Urothelium cell line (cell line): ENCODE results near the gene SLC12A2.

ENCODE experiments used
- DNase-seq: peaks from one replicate; pipeline ENCODE4 v3.0.0; 2011; ENCODE audit warnings: low spot score, mixed read lengths
- FAIRE-seq: peaks from 2 replicates; lab custom pipeline; 2011; peaks lifted over from hg19 to GRCh38; lab: Jason Lieb, UNC

The SLC12A2 gene

DNA sequence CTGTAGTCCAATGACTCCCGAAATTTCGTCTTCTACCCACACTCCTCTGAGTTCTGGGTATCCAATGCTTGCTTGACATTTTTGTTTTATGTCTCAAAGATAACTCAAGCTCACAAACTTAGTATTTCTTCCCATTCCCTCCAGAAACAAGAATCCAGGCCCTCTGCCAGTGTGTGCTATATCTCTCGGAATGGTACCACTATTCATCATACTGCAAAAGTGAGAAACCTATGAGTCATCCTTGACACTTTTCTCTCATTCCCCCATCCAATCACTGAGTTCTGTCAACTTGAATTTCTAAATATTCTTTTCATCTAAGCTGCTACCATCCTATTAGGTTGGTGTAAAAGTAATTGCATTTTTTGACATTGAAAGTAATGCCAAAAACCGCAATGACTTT is 9.8 kb downstream of the SLC12A2 start:
- no peak for DNase-seq
- FAIRE-seq, result no peak

DNA sequence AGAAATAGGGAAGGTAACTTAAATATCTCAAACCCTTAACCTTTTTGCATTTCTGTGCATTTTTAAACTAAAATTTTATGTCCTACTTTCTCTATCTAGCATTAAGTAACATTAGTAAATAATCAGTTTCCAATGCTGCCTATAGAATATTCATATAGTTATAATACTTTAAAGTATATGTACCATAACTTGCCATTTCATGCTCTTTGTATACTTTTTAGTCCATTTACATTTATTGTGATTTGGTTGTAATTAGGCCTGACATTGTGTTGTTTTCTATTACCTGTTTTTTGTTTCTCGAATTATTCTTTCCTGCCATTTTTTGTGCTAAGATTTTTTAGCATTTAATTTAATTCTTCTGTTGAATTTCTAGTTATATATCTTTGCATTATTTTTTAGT is 13.7 kb downstream of the SLC12A2 start:
- FAIRE-seq (no peak), DNase-seq (no peak)

DNA sequence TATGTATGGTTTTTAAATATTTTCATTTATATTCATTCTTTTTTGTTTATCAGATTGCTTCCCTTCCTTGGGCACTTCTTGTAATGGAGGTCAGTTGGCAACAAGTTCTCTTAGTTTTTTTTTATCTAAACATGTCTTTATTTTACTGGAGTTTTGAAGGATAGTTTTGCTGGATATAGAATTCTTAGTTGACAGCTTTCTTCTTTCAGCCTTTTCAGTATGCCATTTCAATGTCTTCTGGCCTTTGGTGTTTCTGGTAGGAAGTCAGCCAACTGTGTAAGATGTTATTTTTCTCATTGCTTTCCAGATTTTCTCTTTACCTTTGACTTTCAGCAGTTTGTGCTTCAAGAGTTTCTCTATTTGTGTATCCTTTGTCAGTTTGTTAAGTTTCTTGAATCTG is 14.2 kb downstream of the SLC12A2 start:
- FAIRE-seq, result no peak

DNA sequence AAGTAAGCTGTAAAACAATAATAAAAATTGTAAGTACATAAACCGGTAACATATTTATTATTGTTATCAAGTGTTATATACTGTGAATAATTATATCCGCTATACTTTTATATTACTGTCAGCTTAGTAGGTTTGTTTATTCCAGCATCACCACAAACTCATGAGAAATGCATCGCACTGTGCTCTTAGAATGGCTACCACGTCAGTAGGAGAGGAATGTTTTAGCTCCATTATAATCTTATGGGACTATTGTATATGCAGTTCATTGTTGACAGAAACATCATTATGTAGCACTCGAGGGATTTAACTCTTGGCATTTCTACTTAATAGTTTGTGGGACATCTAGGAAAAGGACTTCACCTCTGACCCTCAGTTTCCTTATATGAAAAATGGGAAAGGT is 16.4 kb downstream of the SLC12A2 start:
- no peak for FAIRE-seq
- DNase-seq, result no peak

More for the DNA sequence above, 14.2 kb downstream of the SLC12A2 start:
- DNase-seq, result no peak

DNA sequence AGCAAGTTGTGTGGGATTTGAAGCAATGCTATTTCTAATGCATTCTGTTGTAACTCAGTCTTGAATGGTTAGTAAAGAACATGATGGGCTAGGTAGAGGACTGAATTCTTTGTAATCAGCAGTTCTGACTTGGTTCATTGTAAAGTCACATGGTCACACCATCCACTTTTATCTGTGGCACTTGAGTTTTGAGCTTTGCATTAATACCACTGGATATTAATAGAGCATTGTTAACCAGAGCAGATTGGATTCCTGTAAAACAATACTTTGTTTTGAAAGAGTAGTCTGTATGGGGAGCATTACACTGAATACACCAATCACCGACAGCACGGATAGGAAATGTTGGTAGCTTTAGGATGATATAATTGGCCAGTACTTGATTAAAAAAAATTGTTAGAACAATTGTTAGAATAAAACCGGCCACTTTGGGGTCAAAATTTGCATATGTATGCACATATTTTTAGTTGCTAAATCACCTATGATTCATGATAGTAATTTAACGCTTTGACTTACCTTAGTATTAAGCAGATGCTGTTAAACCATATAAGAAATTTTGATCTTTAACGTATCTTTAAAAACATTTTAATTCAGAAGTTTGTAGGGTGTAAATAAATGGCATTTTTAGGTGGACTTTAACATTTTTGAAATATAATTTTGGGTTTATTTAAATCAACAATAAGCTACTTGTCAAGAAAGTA is 17.4 kb downstream of the SLC12A2 start:
- no peak for FAIRE-seq
- DNase-seq, result no peak

DNA sequence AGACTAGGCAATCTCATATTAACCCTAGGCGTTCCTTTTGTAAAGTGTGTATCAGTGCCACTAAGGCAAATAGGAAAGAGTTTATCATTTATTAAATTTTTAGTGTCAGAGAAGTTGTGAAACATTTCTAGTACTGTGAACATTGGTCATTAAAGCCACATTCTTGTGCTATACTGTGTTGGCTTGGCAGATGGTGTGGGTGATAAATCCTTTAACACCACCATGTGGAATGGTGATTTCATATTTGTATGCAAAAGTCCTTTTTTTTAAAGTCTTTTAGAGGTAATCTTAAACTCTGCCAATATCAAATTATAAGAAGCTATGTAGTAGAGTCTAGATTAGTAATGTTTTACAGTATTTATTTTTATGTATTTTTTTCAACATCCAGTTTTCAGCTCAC is 18.1 kb downstream of the SLC12A2 start:
- FAIRE-seq, result no peak
- no peak for DNase-seq

DNA sequence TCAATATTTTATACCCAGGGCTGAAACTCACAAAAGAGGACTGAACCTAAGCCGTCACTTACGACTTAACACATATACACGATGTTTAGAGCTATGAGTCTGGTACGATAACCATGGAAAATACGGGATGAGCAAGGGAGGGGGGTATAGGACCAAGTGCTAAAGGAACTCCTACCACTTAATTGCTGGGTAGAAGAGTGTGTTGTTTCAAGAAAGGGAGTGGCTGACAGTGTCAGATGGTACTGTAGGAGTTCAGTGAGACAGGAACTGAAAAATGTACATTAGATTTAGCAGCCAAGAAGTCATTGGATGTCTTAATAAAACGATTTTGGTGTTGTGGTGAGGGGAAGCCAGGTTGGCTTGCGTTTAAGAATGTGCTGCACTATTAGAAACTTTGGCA is 21.6 kb downstream of the SLC12A2 start:
- DNase-seq (no peak), FAIRE-seq (no peak)

DNA sequence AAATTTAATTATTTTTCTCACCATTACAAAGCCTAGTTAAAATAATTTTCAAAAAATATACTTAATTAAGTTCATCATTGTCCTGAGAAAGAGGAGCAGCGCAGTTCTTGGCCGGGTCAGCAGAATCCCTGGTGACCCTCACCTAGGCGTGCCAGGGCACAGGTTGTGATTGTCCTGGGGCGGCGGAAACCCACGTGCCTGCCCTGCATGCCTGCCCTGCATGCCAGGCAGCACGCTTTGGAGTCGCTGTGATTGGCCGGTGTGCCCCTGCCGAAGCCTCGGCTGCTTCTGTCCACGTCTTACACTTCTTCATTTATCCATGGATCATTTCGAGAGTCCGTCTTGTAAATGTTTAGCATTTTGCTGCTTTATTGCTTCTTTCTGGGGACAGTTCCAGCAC is 25.6 kb downstream of the SLC12A2 start:
- DNase-seq (no peak), FAIRE-seq (no peak)

DNA sequence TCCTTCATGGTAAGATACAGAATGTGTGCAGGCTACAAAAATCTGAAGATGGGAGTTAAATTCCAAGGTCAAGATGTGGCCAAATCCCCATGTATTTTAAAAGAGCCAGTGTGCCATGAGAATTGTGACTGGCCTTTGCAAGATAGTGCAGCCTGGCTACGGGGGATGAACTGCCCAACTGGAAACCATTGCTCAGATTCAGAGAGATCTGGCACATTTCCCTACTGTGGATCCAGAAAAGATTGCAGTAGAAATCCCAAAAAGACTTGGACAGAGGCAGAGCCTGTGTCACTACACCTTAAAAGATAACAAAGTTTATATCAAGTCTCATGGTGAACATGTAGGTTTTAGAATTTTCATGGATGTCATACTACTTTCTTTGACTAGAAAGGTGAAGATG is 26.2 kb downstream of the SLC12A2 start:
- no peak for DNase-seq
- FAIRE-seq, result no peak

DNA sequence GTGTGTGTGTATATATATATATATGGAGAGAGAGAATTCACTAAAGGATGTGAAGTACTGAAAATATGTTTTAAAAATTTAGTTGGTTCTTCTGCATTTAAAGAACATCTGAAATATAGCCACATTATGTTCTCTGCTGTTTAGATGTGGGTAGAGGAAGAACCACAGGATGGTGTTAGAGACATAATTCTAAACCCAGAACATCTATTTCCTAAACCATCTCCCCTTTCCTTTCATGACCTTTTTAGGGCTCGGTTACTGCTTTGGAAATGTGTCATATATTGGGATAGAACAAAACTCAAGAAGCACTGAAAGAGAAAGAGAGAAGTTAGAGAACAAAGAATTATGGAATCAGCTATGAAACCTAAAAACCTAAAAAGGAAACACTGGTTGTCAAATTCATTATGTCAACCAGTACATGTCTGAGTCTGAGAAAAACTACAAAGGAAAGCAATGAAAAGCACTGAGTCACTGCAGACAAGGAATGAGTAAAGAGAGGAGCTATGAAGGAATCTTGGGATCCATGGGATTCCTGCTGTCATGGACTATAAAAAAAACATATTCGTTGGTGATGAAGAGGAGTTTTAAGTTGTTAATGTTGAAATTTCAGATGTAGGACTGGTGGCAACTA is 28.4 kb downstream of the SLC12A2 start:
- no peak for FAIRE-seq

DNA sequence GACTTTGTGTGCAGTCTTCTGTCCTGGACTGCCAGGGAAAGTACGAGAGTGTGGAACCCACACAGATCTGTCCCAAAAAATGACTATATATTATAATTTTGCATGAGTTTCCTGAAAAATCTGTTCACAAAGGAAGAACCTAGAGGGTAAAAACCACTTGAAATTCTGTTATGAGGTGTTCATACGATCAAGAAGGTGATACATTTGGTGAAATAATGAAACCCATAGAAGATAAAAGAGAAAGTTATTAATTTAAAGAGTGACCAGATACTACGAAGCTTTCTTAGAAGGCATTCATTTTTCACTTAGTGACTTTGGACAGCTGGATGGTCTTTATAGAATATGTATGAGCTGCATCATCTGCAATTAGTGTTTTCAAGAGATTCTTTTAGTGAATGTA is 32.9 kb downstream of the SLC12A2 start:
- DNase-seq, result no peak
- FAIRE-seq, result no peak

More for the DNA sequence above, 28.4 kb downstream of the SLC12A2 start:
- DNase-seq, result peak; percentile 2

DNA sequence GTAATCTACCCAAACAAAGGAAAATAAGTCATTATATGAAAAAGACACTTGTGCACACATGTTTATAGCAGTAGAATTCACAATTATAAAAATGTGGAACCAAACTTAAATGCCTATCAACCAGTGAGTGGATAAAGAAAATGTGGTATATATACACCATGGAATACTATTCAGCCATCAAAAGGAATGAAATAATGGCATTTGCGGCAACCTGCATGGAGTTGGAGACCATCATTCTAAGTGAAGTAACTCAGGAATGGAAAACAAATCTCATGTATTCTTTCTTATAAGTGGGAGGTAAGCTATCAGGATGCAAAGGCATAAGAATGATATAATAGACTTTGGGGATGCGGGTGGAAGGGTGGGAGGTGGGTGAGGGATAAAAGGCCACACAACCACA is 34.6 kb downstream of the SLC12A2 start:
- FAIRE-seq, result no peak
- no peak for DNase-seq

DNA sequence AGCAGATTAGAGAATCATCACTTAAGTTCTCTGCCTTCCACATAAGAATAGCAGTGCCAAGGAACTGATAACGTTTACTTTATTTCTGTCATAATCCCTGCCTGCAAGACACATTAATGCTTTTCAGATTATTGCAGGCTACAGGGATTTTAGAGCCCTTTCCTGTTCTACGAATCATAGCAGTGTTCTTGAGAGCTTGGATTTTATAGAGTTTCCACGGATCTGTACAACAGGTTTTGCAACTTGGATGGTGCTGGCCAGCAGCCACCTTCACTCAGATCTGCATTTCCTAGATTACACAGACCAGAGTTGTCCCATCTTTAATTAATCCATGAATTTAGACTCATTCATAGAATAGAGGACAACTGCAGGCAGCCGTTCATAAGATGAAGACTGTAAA is 38.1 kb downstream of the SLC12A2 start:
- DNase-seq (no peak), FAIRE-seq (no peak)

DNA sequence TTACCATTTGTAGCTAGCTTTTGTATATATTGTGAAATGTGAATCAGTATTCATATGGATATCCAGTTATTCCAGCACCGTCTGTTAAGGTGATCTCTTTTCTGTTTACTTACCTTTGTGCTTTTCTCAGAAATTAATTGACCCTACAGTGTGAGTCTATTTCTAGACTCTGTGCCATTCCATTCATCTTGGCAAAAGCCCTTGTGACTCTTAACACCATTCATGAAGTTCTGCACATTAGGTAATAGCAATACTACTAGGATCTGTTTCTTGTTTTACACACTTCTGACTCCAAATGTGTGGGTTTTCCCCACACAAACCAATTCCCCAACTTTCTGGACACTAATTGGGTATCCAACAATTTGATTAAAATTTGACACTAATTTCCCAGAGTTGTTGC is 40.4 kb downstream of the SLC12A2 start:
- DNase-seq (no peak), FAIRE-seq (no peak)

DNA sequence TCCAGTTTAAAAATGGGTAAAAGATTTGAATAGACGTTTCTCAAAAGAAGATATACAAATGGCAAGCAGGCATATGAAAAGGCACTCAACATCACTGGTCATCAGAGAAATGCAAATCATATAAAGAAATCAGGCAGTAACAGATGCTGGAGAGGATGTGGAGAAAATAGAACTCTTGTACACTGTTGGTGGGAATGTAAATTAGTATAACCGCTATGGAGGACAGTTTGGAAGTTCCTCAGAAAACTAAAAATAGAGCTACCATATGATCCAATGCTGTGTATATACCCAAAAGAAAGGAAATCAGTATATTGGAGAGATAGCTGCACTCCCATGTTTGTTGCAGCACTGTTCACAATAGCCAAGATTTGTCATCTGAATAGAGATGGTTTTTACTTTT is 42.7 kb downstream of the SLC12A2 start:
- DNase-seq (no peak), FAIRE-seq (no peak)

DNA sequence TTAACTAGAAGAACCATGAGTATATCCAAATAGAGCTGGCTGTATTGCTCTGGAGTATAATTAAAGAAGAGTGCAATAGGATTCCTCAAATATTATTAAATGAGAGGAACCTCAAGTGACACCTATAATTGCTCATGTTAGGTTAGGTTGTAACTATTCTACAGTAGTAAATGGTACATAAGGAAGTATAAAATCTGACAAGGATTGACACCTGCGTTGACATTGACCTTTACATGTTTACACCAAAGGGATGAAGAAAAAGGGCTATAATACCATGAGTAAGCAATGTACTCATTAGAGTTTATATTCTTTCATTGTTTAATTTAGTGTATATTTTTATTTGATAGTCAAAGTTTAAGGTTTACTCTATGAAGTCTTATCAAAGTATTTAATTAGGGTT is 48.9 kb downstream of the SLC12A2 start:
- no peak for DNase-seq
- FAIRE-seq, result no peak

DNA sequence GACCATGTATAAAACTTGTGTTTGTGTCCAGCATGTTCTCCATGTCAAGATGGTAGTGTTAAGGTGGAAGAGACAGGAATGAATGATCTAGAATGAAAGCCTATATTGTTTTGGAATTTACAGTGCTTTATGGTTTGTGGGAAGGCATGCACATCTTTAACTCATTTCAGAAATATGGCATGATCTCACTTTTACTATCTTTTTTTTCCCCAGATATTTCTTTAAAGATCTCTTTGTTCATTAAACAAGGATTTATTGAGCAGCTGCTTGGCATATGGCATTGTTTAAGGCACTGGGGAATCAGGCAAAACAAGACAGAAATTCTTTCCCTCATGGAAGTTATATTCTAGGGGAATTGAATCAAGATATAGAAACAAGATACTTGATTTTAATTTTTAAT is 51.7 kb downstream of the SLC12A2 start:
- DNase-seq, result no peak
- peak; percentile 44 for FAIRE-seq

DNA sequence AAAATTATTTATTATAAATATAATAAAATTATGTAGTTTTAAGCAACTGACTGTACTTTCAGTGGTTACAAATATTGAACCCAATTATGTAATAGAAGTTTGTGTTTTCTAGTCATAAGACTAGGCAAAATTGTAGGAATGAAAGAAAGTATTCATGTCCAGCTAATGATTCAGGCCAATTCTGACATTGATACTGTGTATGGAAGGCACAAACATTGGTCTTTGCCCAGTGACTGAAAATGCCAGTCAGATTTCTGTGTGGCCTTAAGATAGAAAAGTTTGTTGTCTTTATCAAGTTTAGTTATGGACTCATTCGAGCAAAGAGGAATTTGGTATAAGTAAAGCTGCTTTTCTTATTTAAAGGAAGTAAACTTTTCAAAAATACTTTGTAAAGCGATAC is 60.3 kb downstream of the SLC12A2 start:
- FAIRE-seq, result no peak
- DNase-seq, result no peak

DNA sequence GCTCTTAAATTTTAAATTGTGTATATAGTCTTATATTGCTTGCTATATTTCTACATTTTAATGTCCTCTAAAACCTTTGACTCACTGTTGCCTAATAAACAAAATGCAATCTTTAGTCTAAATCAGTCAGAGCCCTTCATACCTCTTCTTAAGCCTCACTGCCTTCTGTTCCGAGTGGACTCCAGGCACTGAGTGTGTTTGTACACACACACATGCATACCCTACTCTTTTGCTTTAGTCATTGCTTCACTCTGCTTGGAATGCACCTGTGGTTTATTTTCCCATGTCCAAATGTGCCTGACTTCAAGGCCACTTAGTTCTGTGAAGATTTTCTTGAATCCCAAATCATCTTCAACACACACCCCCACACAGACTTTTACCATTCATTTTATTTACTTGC is 60.9 kb downstream of the SLC12A2 start:
- no peak for FAIRE-seq
- no peak for DNase-seq

DNA sequence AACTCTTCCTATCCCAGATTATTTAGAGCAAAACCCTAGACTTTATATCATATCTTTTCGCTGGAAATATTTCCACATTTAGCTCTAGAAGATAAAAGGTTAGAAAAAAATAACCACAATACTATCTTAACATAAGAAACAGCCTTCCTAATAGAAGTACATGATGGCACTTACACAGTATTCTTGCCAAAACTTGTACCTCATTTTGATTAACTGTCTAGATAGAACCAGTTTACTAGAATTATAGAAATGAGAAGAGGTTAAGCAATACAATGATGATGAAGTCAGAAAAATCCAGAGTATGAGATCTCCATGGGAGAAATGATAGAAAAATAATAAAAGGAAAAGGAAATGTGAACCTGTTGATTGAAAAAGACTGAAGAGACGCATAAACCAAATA is 63.1 kb downstream of the SLC12A2 start:
- FAIRE-seq (no peak), DNase-seq (no peak)

DNA sequence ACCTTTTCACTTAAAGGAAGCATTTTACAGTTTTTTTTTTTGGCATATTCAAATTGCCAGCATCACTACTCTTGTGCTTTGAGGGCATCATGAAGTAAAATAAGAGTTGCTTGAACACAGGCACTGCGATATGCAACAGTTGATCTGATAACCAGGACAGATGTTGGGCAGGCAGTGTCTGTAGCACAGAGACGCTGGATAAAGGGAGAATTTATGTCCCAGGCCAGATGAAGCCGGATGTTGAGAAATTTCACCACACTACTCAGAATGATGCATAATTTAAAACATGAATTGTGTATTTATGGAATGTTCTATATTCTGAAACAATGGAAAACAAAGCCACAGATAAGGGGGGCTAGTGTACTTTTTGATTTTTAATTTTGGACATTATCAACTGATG is 71.4 kb downstream of the SLC12A2 start:
- FAIRE-seq, result no peak
- DNase-seq, result no peak

DNA sequence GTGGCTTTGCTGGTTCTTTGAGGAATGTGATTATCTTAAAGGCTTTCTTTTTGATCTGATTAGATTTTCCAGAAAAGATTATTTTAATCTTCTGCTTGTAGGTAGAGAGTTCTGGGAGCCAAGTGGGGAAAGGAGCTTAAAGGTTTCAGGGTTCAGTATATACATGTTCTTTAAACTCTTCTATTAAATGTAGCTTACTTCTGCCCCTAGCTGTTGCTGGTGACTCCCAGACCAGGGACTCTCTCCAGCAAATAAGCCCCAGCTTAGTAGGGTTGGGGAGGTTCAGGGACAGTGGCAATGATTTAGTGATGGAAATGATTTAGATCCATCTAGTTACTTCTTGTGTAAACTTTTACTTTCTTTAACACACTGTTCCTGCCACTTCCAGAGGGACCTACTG is 72.2 kb downstream of the SLC12A2 start:
- FAIRE-seq, result no peak

DNA sequence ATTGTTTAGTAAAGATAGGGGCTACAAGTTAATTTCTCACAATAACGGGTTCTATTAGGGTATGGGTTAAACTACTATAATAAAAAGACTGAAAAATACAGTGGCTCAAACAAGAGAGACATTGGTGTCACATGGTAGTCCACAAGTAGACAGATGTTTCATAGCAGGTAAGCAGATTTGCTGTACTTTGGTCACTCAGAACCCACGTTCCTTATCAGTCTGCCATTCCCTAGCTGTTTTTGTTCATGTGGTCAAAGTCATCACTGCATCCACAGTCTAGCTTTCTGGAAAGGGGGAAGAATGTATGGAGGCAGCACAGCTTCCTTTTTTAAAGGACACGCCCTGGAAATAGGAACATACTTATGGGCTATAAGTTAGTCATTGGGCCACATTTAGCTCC is 73.0 kb downstream of the SLC12A2 start:
- FAIRE-seq, result no peak
- no peak for DNase-seq

More for the DNA sequence above, 72.2 kb downstream of the SLC12A2 start:
- no peak for DNase-seq
